OCI-LY1 (cell line): ENCODE data around the gene ITGA1.
"Not testable (repeated sequence)": the region's sequence is repeated elsewhere in the genome, so short reads cannot be mapped to it uniquely, and the experiment has no call there.

ENCODE experiments used
- H2AFZ ChIP-seq: fragments of 200-600 bp; sonication (generic), shearing (Covaris generic); 2 replicates; pipeline ENCODE4 v1.6.0; 2014; ENCODE audit warnings: antibody characterized with exemption, mild to moderate bottlenecking, low read length
- H3F3A ChIP-seq: fragments of 200-600 bp; sonication (generic), shearing (Covaris generic); 2 replicates; pipeline ENCODE4 v1.6.0; 2014; ENCODE audit warnings: mild to moderate bottlenecking, antibody characterized with exemption, low read length, moderate library complexity; ENCODE audit not compliant: insufficient read depth
- H3K27ac ChIP-seq: fragments of 200-600 bp; sonication (generic); 2 replicates; pipeline ENCODE4 v1.5.1; 2014; ENCODE audit warnings: low read length, mixed run types, mild to moderate bottlenecking, low read depth; ENCODE audit not compliant: poor library complexity, severe bottlenecking
- H3K27me3 ChIP-seq: fragments of 200-600 bp; sonication (generic); 2 replicates; pipeline ENCODE4 v1.6.0; 2014; ENCODE audit warnings: antibody characterized with exemption, mild to moderate bottlenecking, low read length, moderate library complexity; ENCODE audit not compliant: insufficient read depth
- H3K36me3 ChIP-seq: fragments of 200-600 bp; sonication (generic); 2 replicates; pipeline ENCODE4 v1.6.1; 2014; ENCODE audit warnings: mild to moderate bottlenecking, antibody characterized with exemption, low read length, moderate library complexity, mixed read lengths; ENCODE audit not compliant: insufficient read depth
- H3K4me1 ChIP-seq: fragments of 200-600 bp; sonication (generic); 2 replicates; pipeline ENCODE4 v1.5.1; 2014; ENCODE audit warnings: mild to moderate bottlenecking, low read length, moderate library complexity; ENCODE audit not compliant: insufficient read depth, severe bottlenecking
- H3K4me2 ChIP-seq: fragments of 200-600 bp; sonication (generic), shearing (Covaris generic); 2 replicates; pipeline ENCODE4 v1.6.1; 2014; ENCODE audit warnings: low read length
- H3K4me3 ChIP-seq: fragments of 200-600 bp; sonication (generic); 2 replicates; pipeline ENCODE4 v1.5.1; 2014; ENCODE audit warnings: low read length, low read depth, mild to moderate bottlenecking, mixed read lengths; ENCODE audit not compliant: poor library complexity, severe bottlenecking
- H3K79me2 ChIP-seq: fragments of 200-600 bp; shearing (Covaris generic); 2 replicates; pipeline ENCODE4 v1.6.1; 2016; ENCODE audit warnings: mixed run types, low read length, mixed read lengths; ENCODE audit not compliant: insufficient read depth
- H3K9ac ChIP-seq: fragments of 200-600 bp; sonication (generic), shearing (Covaris generic); 2 replicates; pipeline ENCODE4 v1.6.1; 2014; ENCODE audit warnings: mild to moderate bottlenecking, low read length, mixed read lengths
- H3K9me2 ChIP-seq: fragments of 200-600 bp; sonication (generic), shearing (Covaris generic); 2 replicates; pipeline ENCODE4 v1.6.1; 2014; ENCODE audit warnings: low read depth, mild to moderate bottlenecking, low read length, mixed read lengths
- H3K9me3 ChIP-seq: fragments of 200-600 bp; shearing (Covaris generic); 2 replicates; pipeline ENCODE4 v1.6.1; 2014; ENCODE audit warnings: low read length, mixed read lengths
- H4K20me1 ChIP-seq: fragments of 200-600 bp; sonication (generic), shearing (Covaris generic); 2 replicates; pipeline ENCODE4 v1.6.0; 2016; ENCODE audit warnings: mild to moderate bottlenecking, low read length; ENCODE audit not compliant: insufficient read depth
- CTCF ChIP-seq: fragments of 200-600 bp; sonication (generic), shearing (Covaris generic); IDR thresholded peaks from 2 replicates; pipeline ENCODE4 v1.5.1; 2017; ENCODE audit warnings: mild to moderate bottlenecking, antibody characterized with exemption, low read length, moderate library complexity, mixed read lengths
- EZH2 ChIP-seq: fragments of 200-600 bp; sonication (generic), shearing (Covaris generic); IDR thresholded peaks from 2 replicates; pipeline ENCODE4 v1.8.0; 2017; ENCODE audit warnings: borderline replicate concordance, mixed run types, mild to moderate bottlenecking, antibody characterized with exemption, low read length, moderate library complexity, mixed read lengths

ITGA1 gene

GRCh38 chr5:52846182-52846842 lies 58.6 kb downstream of the ITGA1 start:
- TF ChIP-seq CTCF, result no peak

GRCh38 chr5:52848688-52849087 lies 61.0 kb downstream of the ITGA1 start:
- not testable (repeated sequence) for H3K9me2 ChIP-seq, H3F3A ChIP-seq, H3K4me3 ChIP-seq

More at GRCh38 chr5:52846182-52846842, 58.6 kb downstream of the ITGA1 start:
- Histone ChIP-seq H3K27me3 (no peaks in the 10 kb centered on the region), H3F3A (no peaks in the 10 kb centered on the region), H3K4me2 (no peak overlapping the region), H3K27ac (no peak overlapping the region), H3K4me3 (no peak overlapping the region), H3K4me1 (no peaks in the 10 kb centered on the region), H3K9me2 (no peaks in the 10 kb centered on the region), H3K36me3 (no peaks in the 10 kb centered on the region), H3K79me2 (no peaks in the 10 kb centered on the region), H2AFZ (no peak overlapping the region), H3K9me3 (no peaks in the 10 kb centered on the region), H3K9ac (no peak overlapping the region), H4K20me1 (no peaks in the 10 kb centered on the region)

GRCh38 chr5:52849544-52849943 lies 61.8 kb downstream of the ITGA1 start:
- Histone ChIP-seq H3K4me3 (no peak overlapping the region), H4K20me1 (no peaks in the 10 kb centered on the region), H3K36me3 (no peaks in the 10 kb centered on the region), H3K9me2 (no peaks in the 10 kb centered on the region), H3K27me3 (no peaks in the 10 kb centered on the region), H3K4me1 (no peaks in the 10 kb centered on the region), H3K9me3 (no peaks in the 10 kb centered on the region), H3K79me2 (no peaks in the 10 kb centered on the region), H3F3A (no peaks in the 10 kb centered on the region), H3K4me2 (no peak overlapping the region), H3K9ac (no peak overlapping the region), H3K27ac (no peak overlapping the region), H2AFZ (no peak overlapping the region)
- TF ChIP-seq EZH2, result no peak
- TF ChIP-seq CTCF, result no peak

More at GRCh38 chr5:52848688-52849087, 61.0 kb downstream of the ITGA1 start:
- H4K20me1 ChIP-seq, H3K36me3 ChIP-seq, H3K4me1 ChIP-seq, H3K9ac ChIP-seq, H3K9me3 ChIP-seq, H3K4me2 ChIP-seq, H2AFZ ChIP-seq, H3K27ac ChIP-seq, H3K79me2 ChIP-seq, H3K27me3 ChIP-seq: not testable (repeated sequence)

- Histone ChIP-seq H3K27ac (no peak overlapping the region), H3K4me2 (no peak overlapping the region), H3K27me3 (no peaks in the 10 kb centered on the region), H3K9ac (no peak overlapping the region), H3K4me3 (no peak overlapping the region), H3K79me2 (no peaks in the 10 kb centered on the region), H3K36me3 (no peaks in the 10 kb centered on the region), H3K9me2 (no peaks in the 10 kb centered on the region), H3K9me3 (no peaks in the 10 kb centered on the region), H3K4me1 (no peaks in the 10 kb centered on the region), H4K20me1 (no peaks in the 10 kb centered on the region), H3F3A (no peaks in the 10 kb centered on the region), H2AFZ (no peak overlapping the region)
- TF ChIP-seq CTCF, result no peak
- no peak for TF ChIP-seq EZH2
Measured at GRCh38 chr5:52853650-52854049, 65.9 kb downstream of the ITGA1 start.
